K562 (cell line): ENCODE measurements around the gene ARHGAP18. TPM values are rescaled to one million over a fixed set of nuclear protein-coding genes. Genes with fewer than 3 reads are reported as not detected.

Experiments used
- DPF2 ChIP-seq: fragments of 450-650 bp; IDR thresholded peaks from 2 replicates; pipeline ENCODE4 v1.6.1; 2016
- FOXJ2 ChIP-seq: fragments of 200-800 bp; sonication (Bioruptor generic); IDR thresholded peaks from 2 replicates; pipeline ENCODE4 v1.6.1; 2016; ENCODE audit warnings: missing genetic modification characterization, missing compliant biosample characterization
- GABPB1 ChIP-seq: sonication (generic); formaldehyde crosslinking; IDR thresholded peaks from 2 replicates; pipeline ENCODE4 v1.8.0; 2022; ENCODE audit warnings: mild to moderate bottlenecking, missing genetic modification reagents
- HMGN3 ChIP-seq: IDR thresholded peaks from 2 replicates; pipeline ENCODE4 v1.6.1; 2011; ENCODE audit warnings: borderline replicate concordance, low read depth, mild to moderate bottlenecking, mixed read lengths, low read length; ENCODE audit not compliant: insufficient read length; ENCODE audit errors: extremely low read depth
- NR2C2 ChIP-seq, 2 experiments: fragments of 200-800 bp in 1 of 2; sonication (Bioruptor generic) in 1 of 2; sonication (generic) in 1 of 2; formaldehyde crosslinking in 1 of 2; IDR thresholded peaks; 2 replicates each; pipeline versions ENCODE4 v1.6.1 to v1.8.0; 2016 to 2022; ENCODE audit warnings: mild to moderate bottlenecking in 1 of 2, missing compliant biosample characterization in 1 of 2, missing genetic modification characterization in 1 of 2, missing genetic modification reagents in 1 of 2
- NR3C1 ChIP-seq: sonication (generic); formaldehyde crosslinking; IDR thresholded peaks from 2 replicates; pipeline ENCODE4 v1.8.1; 2022; ENCODE audit warnings: missing genetic modification reagents
- PML ChIP-seq: IDR thresholded peaks from 2 replicates; pipeline ENCODE4 v1.6.1; 2012; ENCODE audit warnings: low read length, inconsistent platforms
- POLR2H ChIP-seq: IDR thresholded peaks from 2 replicates; pipeline ENCODE4 v1.6.1; 2016; ENCODE audit warnings: missing genetic modification characterization, low read depth, mild to moderate bottlenecking, control low read depth, missing compliant biosample characterization, moderate library complexity
- RHOXF2B ChIP-seq: fragments of 250-450 bp; sonication (Bioruptor Pico); conservative IDR thresholded peaks from 2 replicates; pipeline ENCODE4 v1.5.1; 2021
- SPI1 ChIP-seq: IDR thresholded peaks from 2 replicates; pipeline ENCODE4 v1.6.1; 2011; ENCODE audit warnings: low read depth, low read length, control low read depth, borderline replicate concordance
- YBX1 ChIP-seq: fragments of 450-650 bp; IDR thresholded peaks from 2 replicates; pipeline ENCODE4 v1.7.1; 2016; ENCODE audit warnings: mild to moderate bottlenecking
- YY1 ChIP-seq, 3 experiments: IDR thresholded peaks; 2 replicates each; pipeline ENCODE4 v1.6.1; 2011; ENCODE audit warnings: low read length in 2 of 3, mild to moderate bottlenecking in 2 of 3, moderate library complexity in 2 of 3, borderline replicate concordance in 1 of 3, control low read depth in 1 of 3, low read depth in 1 of 3; ENCODE audit not compliant: insufficient read depth in 3 of 3, insufficient replicate concordance in 2 of 3, control insufficient read depth in 1 of 3, insufficient read length in 1 of 3; ENCODE audit errors: extremely low read depth in 1 of 3
- ZNF561 ChIP-seq: fragments of 450-650 bp; formaldehyde crosslinking; conservative IDR thresholded peaks from 2 replicates; pipeline ENCODE4 v1.4.0; 2020; ENCODE audit warnings: mild to moderate bottlenecking, moderate library complexity
- ZNF589 ChIP-seq: fragments of 200-800 bp; sonication (Bioruptor generic); IDR thresholded peaks from 2 replicates; pipeline ENCODE4 v1.6.1; 2016; ENCODE audit warnings: low read depth, missing genetic modification characterization, missing compliant biosample characterization
- polyA plus RNA-seq, 8 experiments: library from polyadenylated mRNA; depleted of rRNA in 4 of 8; stranded (reverse) in 5 of 8; unstranded in 3 of 8; fragments of >200 nt; fragmentation: Nextera tagmentation in 2 of 8; fragmentation: Illumina TruSeq in 1 of 8; extraction: Ambion mirVana in 2 of 8; extraction: Trizol in 1 of 8; gene quantifications; 2 replicates each; pipeline versions ENCODE4 v1.2.1 to v1.2.3, GENCODE V29; 2011 to 2014; ENCODE audit warnings: inconsistent platforms in 1 of 8, missing spikeins in 1 of 8
- total RNA-seq, 7 experiments: library from RNA; depleted of rRNA in 6 of 7; stranded (reverse); fragments of >200 nt in 6 of 7; fragmentation: Illumina TruSeq in 2 of 7; extraction: Trizol in 2 of 7; gene quantifications; 2 replicates each; pipeline versions ENCODE4 v1.2.1 to v1.2.3, GENCODE V29; 2011 to 2021; ENCODE audit warnings: low replicate concordance in 1 of 7
- TF ChIP-seq, protein P1 (sequence below): fragments of 250-450 bp; sonication (Bioruptor Pico); IDR thresholded peaks from 2 replicates; pipeline ENCODE4 v1.5.0; 2020; ENCODE audit warnings: mild to moderate bottlenecking
- TF ChIP-seq, protein P2 (sequence below): fragments of 450-650 bp; formaldehyde crosslinking; IDR thresholded peaks from 2 replicates; pipeline ENCODE4 v1.4.0; 2020; ENCODE audit warnings: mild to moderate bottlenecking
- TF ChIP-seq, protein P3 (sequence below), 3 experiments: IDR thresholded peaks in 2 of 3; conservative IDR thresholded peaks in 1 of 3; 2 replicates each; pipeline ENCODE4 v1.5.1; 2011 to 2012; ENCODE audit warnings: low read length in 3 of 3, mild to moderate bottlenecking in 3 of 3, control low read depth in 2 of 3, improper control_type of control experiment in 1 of 3, inconsistent platforms in 1 of 3, low read depth in 1 of 3, mixed read lengths in 1 of 3, moderate library complexity in 1 of 3; ENCODE audit not compliant: insufficient read depth in 2 of 3
- TF ChIP-seq, protein P4 (sequence below): fragments of 250-450 bp; sonication (Bioruptor Pico); IDR thresholded peaks from 2 replicates; pipeline ENCODE4 v1.4.0; 2020; ENCODE audit warnings: mild to moderate bottlenecking, moderate library complexity
- TF ChIP-seq, protein P5 (sequence below): fragments of 450-650 bp; formaldehyde crosslinking; IDR thresholded peaks from 2 replicates; pipeline ENCODE4 v1.4.0; 2022; ENCODE audit warnings: missing genetic modification characterization

ARHGAP18 gene
- total and polyA plus RNA-seq, 9 of the 15 experiments (the other 6 are each of a cell fraction or from before 2014, with no cell fraction given), result 13.3 to 29.7 (median 21.1) TPM

DNA sequence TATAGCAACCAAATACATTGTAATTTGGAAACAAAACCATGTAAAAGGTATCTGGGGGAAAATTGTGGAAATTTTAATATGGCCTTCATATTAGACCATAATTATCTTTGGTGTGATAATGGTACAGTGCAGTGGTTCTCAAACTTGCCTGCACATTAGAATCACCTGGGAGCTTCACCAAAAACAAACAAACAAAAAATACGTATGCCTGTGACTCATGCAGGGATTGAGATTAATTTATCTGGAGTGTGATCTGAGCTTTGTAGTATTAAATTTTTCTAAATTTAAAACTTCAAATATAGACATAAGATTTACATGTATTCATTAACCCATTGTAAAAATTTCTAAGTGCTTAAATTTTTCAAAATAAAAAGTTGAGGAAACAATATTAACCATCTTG, 31.5 kb downstream of the ARHGAP18 start (continued):
- TF ChIP-seq, protein P1, sequence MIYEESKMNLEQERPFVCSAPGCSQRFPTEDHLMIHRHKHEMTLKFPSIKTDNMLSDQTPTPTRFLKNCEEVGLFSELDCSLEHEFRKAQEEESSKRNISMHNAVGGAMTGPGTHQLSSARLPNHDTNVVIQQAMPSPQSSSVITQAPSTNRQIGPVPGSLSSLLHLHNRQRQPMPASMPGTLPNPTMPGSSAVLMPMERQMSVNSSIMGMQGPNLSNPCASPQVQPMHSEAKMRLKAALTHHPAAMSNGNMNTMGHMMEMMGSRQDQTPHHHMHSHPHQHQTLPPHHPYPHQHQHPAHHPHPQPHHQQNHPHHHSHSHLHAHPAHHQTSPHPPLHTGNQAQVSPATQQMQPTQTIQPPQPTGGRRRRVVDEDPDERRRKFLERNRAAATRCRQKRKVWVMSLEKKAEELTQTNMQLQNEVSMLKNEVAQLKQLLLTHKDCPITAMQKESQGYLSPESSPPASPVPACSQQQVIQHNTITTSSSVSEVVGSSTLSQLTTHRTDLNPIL, result no peak
- TF ChIP-seq, protein P2, sequence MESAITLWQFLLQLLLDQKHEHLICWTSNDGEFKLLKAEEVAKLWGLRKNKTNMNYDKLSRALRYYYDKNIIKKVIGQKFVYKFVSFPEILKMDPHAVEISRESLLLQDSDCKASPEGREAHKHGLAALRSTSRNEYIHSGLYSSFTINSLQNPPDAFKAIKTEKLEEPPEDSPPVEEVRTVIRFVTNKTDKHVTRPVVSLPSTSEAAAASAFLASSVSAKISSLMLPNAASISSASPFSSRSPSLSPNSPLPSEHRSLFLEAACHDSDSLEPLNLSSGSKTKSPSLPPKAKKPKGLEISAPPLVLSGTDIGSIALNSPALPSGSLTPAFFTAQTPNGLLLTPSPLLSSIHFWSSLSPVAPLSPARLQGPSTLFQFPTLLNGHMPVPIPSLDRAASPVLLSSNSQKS (CRISPR knock-in tag), result no peak
- TF ChIP-seq FOXJ2 (tag), result peak; percentile 80
- TF ChIP-seq SPI1, result no peak
- TF ChIP-seq RHOXF2B (CRISPR knock-in tag), result no peak
- TF ChIP-seq ZNF561, result no peak
- TF ChIP-seq, protein P3, sequence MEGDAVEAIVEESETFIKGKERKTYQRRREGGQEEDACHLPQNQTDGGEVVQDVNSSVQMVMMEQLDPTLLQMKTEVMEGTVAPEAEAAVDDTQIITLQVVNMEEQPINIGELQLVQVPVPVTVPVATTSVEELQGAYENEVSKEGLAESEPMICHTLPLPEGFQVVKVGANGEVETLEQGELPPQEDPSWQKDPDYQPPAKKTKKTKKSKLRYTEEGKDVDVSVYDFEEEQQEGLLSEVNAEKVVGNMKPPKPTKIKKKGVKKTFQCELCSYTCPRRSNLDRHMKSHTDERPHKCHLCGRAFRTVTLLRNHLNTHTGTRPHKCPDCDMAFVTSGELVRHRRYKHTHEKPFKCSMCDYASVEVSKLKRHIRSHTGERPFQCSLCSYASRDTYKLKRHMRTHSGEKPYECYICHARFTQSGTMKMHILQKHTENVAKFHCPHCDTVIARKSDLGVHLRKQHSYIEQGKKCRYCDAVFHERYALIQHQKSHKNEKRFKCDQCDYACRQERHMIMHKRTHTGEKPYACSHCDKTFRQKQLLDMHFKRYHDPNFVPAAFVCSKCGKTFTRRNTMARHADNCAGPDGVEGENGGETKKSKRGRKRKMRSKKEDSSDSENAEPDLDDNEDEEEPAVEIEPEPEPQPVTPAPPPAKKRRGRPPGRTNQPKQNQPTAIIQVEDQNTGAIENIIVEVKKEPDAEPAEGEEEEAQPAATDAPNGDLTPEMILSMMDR (IDR thresholded peaks at IDR 0.05 in 2 of 3, conservative IDR thresholded peaks at IDR 0.05 in 1 of 3; ENCODE audit: insufficient read depth in 2 of 3, low read depth in 1 of 3, low read length in 3 of 3), result no peak
- TF ChIP-seq POLR2H (tag), result no peak
- TF ChIP-seq DPF2, result peak; percentile 34; the same call in 1 of the 2 replicates
- TF ChIP-seq YY1 (IDR thresholded peaks at IDR 0.05; ENCODE audit: borderline replicate concordance in 1 of 3, control insufficient read depth in 1 of 3, extremely low read depth in 1 of 3, insufficient read depth in 3 of 3, insufficient read length in 1 of 3, insufficient replicate concordance in 2 of 3, low read depth in 1 of 3, low read length in 2 of 3), result no peak
- TF ChIP-seq PML, result no peak
- TF ChIP-seq, protein P4, sequence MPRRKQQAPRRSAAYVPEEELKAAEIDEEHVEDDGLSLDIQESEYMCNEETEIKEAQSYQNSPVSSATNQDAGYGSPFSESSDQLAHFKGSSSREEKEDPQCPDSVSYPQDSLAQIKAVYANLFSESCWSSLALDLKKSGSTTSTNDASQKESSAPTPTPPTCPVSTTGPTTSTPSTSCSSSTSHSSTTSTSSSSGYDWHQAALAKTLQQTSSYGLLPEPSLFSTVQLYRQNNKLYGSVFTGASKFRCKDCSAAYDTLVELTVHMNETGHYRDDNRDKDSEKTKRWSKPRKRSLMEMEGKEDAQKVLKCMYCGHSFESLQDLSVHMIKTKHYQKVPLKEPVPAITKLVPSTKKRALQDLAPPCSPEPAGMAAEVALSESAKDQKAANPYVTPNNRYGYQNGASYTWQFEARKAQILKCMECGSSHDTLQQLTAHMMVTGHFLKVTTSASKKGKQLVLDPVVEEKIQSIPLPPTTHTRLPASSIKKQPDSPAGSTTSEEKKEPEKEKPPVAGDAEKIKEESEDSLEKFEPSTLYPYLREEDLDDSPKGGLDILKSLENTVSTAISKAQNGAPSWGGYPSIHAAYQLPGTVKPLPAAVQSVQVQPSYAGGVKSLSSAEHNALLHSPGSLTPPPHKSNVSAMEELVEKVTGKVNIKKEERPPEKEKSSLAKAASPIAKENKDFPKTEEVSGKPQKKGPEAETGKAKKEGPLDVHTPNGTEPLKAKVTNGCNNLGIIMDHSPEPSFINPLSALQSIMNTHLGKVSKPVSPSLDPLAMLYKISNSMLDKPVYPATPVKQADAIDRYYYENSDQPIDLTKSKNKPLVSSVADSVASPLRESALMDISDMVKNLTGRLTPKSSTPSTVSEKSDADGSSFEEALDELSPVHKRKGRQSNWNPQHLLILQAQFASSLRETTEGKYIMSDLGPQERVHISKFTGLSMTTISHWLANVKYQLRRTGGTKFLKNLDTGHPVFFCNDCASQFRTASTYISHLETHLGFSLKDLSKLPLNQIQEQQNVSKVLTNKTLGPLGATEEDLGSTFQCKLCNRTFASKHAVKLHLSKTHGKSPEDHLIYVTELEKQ (CRISPR knock-in tag), result no peak
- TF ChIP-seq, protein P5, sequence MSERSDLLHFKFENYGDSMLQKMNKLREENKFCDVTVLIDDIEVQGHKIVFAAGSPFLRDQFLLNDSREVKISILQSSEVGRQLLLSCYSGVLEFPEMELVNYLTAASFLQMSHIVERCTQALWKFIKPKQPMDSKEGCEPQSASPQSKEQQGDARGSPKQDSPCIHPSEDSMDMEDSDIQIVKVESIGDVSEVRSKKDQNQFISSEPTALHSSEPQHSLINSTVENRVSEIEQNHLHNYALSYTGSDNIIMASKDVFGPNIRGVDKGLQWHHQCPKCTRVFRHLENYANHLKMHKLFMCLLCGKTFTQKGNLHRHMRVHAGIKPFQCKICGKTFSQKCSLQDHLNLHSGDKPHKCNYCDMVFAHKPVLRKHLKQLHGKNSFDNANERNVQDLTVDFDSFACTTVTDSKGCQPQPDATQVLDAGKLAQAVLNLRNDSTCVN (CRISPR knock-in tag), result no peak
- TF ChIP-seq YBX1, result no peak
- no peak for TF ChIP-seq NR2C2 (CRISPR knock-in tag; IDR thresholded peaks at IDR 0.05)
- 0 out of 2 replicates have a peak, but pooled peaks have one; percentile 20 for TF ChIP-seq NR2C2 (tag; IDR thresholded peaks at IDR 0.05)
- TF ChIP-seq GABPB1, result no peak
- TF ChIP-seq NR3C1, result no peak
- TF ChIP-seq HMGN3, result no peak
- 0 out of 2 replicates have a peak, but pooled peaks have one; percentile 8 for TF ChIP-seq ZNF589
